Measurements from ENCODE around the gene RNF32.
"Not testable (repeated sequence)": the region's sequence is repeated elsewhere in the genome, so short reads cannot be mapped to it uniquely, and the experiment has no call there.

Gene RNF32

DNA sequence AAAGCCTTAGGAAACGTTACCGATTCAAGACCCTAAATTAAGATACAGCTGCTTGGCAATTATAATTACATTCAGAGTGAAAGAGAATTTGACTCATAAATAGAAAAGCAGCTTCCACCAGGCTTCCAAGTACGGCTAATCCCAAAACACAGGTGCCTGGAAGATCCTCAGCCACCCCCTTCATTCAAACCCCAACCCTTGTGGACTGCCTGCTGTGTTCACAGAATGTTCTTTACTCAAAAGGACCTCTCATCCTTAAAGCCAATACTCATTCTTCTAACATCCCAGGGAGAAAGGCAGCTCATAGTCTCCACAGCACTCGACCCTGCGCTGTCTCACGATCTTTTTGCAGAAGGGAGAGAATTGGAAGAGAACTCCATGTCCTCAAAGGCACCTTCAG, 32.9 kb downstream of the RNF32 start:
- DNase-seq (ENCODE audit: low read depth in 2 of 3, low spot score in 2 of 3): no peak

GRCh38 chr7:156673902-156674301, 33.3 kb downstream of the RNF32 start:
- DNase-seq (ENCODE audit: low read depth in 2 of 3, low spot score in 2 of 3): no peak

DNA sequence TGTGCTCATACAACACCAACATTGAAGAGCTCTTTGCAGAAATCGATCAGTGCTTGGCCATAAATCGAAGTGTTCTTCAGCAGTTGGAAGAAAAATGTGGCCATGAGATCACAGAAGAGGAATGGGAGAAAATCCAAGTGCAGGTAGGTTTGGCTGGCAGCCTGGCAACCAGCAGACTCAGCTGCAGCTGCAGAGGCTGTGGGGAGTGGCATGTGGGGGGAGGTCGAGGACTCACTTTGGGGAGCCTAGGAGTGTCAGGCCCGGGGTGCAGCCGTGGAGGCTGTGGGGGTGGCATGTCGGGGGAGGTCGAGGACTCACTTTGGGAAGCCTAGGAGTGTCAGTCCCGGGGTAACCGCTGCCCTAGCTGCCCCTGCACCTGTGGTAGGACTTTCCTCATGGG, 35.1 kb downstream of the RNF32 start:
- no peak for DNase-seq (ENCODE audit: low read depth in 2 of 3, low spot score in 2 of 3)

GRCh38 chr7:156676263-156676662, 35.7 kb downstream of the RNF32 start:
- no peak for DNase-seq (ENCODE audit: low read depth in 2 of 3, low spot score in 2 of 3)

DNA sequence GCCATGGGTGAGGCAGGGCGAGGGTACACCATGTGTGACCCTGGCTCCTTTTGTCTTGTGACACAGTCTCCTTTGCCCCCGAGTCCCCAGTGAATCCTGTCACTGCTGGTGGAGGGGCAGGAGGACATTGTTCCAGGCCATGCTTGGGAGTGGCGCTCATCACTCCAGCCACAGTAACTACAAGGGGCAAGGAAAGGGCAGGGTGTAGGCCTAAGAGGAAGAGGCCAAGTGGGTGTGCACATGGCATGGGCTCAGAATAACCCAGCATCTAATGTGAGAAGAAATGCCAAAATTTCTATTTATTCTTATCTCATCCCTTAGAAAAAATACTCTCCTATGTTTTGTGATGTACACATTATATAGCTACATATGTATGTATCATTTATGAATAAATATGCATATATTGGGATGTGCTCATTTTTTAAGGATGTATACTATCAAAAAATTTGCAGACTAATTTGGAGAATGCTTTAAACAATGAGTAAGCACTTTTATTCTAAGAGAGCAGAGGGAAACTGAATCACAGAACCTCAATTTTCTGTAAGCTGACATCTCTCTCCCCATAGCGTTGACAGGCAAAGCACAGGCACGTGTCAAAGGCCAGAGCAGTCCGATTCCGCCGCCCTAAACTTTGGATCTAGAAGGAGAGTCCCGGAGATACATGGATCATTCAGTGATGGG, 36.9 kb downstream of the RNF32 start:
- DNase-seq (ENCODE audit: low read depth in 2 of 3, low spot score in 2 of 3): no peak

GRCh38 chr7:156680281-156680680, 39.7 kb downstream of the RNF32 start:
- DNase-seq (ENCODE audit: low read depth in 2 of 3, low spot score in 2 of 3): no peak

DNA sequence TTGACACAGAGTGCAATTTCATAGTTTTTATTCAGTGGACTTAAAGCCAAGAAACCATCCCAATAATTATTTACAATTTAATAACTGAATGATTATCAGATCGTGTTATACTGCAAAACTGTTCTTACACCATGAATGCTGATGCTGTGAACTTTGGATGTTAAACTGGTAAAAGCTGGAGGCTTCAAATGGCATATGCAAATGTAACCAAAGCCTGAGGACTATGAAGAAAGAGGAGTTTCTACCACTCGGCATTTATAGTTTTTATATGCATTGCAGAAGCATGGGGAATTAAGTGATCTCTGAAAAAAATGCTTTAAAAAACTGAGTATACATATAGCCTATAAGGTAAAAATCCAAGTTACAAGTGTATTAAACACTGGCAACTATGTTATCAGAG, 42.4 kb downstream of the RNF32 start:
- DNase-seq (ENCODE audit: low read depth in 2 of 3, low spot score in 2 of 3): no peak

GRCh38 chr7:156684251-156684650, 43.7 kb downstream of the RNF32 start:
- no peak for DNase-seq (ENCODE audit: low read depth in 2 of 3, low spot score in 2 of 3)

DNA sequence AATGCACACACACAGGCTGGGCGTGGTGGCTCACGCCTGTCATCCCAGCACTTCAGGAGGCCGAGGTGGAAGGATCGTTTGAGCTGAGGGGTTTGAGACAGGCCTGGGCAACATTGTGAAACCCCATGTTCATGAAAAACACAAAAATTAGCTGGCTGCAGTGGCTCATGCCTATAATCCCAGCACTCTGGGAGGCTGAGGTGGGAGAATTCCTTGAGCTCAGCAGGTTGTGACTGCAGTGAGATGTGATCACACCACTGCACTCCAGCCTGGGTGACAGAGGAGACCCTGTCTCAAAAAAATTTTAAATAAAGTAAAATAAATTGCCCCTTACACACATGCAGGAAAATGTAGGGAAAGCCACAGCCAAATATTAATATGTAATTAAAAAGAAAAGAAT, 44.1 kb downstream of the RNF32 start:
- no peak for DNase-seq (ENCODE audit: low read depth in 2 of 3, low spot score in 2 of 3)

DNA sequence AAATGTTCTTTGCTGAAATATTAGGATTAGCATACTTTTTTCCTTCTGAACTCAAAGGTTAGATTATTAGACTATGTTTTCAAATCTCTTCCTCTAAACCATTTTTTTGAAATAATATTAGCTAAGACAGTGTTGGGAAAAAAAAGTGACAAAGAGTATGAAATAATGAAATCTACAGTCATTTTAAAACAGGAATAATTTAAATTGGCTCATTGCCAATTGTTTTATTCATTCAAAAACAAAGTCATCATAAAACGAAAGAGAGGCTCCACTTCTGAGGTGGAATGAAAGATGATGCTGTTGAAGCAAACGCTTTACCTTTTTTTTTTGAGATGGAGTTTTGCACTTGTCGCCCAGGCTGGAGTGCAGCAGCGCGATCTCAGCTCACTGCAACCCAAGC, 51.2 kb downstream of the RNF32 start:
- DNase-seq (ENCODE audit: low read depth in 2 of 3, low spot score in 2 of 3): no peak

- DNase-seq (ENCODE audit: low read depth in 2 of 3, low spot score in 2 of 3): no peak
Measured at GRCh38 chr7:156692849-156693248, 52.3 kb downstream of the RNF32 start.

DNA sequence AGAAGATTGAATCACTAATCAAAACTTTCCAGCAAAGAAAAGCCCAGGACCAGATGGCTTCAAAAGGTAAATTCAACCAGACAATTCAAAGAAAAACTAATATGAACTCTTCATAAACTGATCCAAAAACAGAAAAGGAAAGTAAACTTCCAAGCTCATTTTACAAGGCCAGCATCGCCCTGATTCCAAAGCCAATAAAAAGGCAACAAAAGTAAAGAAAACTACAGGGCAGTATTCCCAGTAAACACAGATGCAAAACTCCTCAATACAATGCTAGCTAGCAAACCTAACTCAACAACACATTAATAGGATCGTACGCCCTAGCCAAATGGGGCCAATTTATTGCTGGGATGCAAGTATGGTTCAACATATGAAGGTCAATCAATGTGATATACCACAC, 53.1 kb downstream of the RNF32 start:
- DNase-seq (ENCODE audit: low read depth in 2 of 3, low spot score in 2 of 3): no peak

GRCh38 chr7:156697283-156697682, 56.7 kb downstream of the RNF32 start:
- DNase-seq (ENCODE audit: low read depth in 2 of 3, low spot score in 2 of 3): not testable (repeated sequence)

GRCh38 chr7:156698512-156698911, 57.9 kb downstream of the RNF32 start:
- not testable (repeated sequence) for DNase-seq (ENCODE audit: low read depth in 2 of 3, low spot score in 2 of 3)

GRCh38 chr7:156701787-156702186, 61.2 kb downstream of the RNF32 start:
- not testable (repeated sequence) for DNase-seq (ENCODE audit: low read depth in 2 of 3, low spot score in 2 of 3)

DNA sequence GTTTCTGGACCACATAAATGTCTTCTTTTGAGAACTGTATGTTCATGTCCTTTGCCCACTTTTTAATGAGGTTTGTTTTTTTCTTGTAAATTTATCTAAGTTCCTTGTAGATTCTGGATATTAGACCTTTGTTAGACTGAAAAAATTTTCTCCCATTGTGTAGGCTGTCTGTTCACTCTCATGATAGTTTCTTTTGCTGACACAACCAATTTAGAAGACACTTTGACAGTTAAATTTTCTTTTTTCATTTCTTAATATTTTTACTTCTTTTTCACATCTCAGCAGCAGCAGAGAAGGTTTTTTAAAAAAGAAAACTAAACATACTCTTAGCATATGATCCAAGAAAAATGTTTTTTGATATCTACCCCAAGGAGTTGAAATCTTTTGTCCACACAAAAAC, 61.8 kb downstream of the RNF32 start:
- no peak for DNase-seq (ENCODE audit: low read depth in 2 of 3, low spot score in 2 of 3)

- no peak for DNase-seq (ENCODE audit: low read depth in 2 of 3, low spot score in 2 of 3)
Measured at GRCh38 chr7:156703209-156703608, 62.6 kb downstream of the RNF32 start.

DNA sequence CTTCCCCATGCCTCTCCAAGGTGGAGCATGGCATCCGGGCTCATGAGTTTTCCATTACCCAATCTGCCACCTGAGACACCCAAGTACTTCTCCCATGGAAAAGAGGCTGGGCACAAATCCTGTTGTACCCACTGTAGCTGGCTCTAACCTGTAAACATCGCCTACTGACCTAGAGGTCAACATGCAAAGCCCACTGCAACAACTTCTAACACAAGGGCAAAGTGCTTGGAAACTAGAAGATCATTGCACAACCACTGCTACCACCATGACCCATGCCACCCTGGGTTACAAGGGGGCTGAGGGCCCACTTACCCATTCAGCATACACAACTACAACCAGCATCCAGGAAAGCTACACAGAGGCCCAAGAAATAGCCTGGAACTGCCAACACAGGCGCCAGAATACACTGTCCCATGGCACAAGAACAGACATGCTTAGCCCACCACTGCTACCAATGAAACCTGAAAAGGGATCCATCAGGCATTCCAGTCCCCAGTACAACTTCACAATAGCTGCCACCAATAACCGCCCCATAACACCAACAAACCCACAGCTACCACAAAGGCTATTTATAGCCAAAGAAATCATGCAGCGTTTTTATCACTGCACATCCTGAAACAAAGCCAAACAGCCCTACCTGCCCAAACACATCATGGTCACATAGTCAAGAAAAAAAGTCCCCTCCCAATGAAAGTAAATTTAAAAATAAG, 63.4 kb downstream of the RNF32 start:
- no peak for DNase-seq (ENCODE audit: low read depth in 2 of 3, low spot score in 2 of 3)

- no peak for DNase-seq (ENCODE audit: low read depth in 2 of 3, low spot score in 2 of 3)
Measured at GRCh38 chr7:156722043-156722826, 81.7 kb downstream of the RNF32 start.

DNA sequence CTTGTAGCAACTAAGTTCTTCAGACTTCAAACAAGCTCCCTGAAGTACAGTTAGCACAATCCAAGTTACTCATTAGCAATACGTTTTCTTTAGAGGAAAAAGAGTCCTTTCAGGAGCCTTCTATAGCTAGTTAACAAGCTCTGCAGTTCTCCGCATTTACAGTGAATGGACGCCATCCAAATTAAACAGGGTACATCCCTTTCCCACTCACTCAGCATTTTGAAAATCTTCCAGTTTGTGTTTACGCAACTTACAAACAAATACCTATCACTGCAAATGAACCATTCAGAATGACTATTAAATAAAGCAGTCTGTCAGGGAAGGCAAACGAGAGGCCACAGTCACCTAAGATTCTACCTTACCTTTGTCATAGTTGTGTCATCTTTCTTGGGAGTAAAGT, 84.5 kb downstream of the RNF32 start:
- no peak for DNase-seq (ENCODE audit: low read depth in 2 of 3, low spot score in 2 of 3)

GRCh38 chr7:156725936-156726335, 85.4 kb downstream of the RNF32 start:
- DNase-seq (ENCODE audit: low read depth in 2 of 3, low spot score in 2 of 3): no peak

All from activated CD8-positive, alpha-beta memory T cell treated with anti-CD3 and anti-CD28 coated beads for 48 hours (primary cell).